ENCODE data around the gene MNT.

MNT gene

DNA sequence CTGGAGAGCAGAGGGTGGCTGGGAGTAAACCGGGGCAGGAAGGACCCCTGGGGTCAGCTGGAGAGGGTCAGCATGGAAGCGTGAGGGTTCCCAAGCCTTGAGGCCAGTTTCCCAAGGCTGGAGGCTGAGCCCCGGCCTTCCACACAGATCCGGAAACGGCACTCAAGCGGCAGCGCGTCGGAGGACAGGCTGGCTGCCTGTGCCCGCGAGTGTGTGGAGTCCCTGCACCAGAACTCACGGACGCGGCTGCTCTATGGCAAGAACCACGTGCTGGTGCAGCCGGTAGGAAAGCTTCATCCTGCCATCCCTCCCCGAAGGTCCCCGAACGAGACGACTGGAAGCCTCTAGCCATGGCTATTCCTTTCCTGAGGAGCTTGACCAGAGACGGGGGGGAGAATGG, 37.5 kb downstream of the MNT start:
- no peak for DNase-seq (ENCODE audit: low read depth in 2 of 2)

DNA sequence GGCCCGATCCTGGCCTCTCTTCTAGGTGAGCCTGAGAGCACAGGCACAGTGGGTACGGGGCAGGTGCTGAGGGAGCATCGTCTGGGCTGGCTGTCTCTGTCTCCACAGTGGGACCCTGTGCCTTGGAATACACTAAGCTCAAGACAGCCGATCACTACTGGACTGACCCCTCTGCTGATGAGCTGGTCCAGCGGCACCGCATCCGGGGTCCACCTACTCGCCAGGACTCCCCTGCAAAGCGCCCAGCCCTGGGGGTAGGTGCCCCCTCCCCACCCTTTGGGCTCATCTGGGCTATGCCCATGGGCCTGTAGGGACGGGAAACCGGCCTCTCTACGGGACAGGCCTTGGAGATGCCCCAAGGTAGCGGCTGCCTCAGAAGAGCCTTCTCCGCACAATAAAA, 38.0 kb downstream of the MNT start:
- no peak for DNase-seq (ENCODE audit: low read depth in 2 of 2)

DNA sequence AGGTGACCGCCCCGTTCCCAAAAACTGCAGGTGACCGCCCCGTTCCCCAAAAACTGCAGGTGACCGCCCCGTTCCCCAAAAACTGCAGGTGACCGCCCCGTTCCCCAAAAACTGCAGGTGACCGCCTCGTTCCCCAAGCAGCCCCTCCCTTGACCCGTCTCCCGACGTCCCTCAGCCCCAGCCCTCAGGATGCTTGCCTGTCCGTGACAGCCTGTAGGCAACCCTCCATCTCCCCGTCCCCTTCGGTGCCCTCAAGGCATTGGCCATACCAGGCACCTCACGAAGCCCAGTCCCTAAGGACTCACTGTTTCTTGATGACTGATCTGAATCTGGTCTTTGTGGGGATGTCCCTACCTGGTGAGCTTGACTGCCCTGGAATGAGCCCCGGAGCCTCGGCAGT, 38.4 kb downstream of the MNT start:
- no peak for DNase-seq (ENCODE audit: low read depth in 2 of 2)

DNA sequence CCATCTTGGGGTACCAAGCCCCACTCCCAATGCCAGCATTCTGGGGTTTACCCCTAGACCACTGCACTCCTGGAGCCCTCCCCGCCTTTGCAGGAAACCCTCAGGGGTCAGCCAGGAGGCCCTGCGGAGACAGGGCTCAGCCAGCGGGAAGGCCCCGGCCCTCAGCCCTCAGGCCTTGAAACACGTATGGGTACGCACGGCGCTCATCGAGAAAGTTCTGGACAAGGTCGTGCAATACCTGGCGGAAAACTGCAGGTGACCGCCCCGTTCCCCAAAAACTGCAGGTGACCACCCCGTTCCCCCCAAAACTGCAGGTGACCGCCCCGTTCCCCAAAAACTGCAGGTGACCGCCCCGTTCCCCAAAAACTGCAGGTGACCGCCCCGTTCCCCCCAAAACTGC, 38.8 kb downstream of the MNT start:
- DNase-seq (ENCODE audit: low read depth in 2 of 2) = no peak

DNA sequence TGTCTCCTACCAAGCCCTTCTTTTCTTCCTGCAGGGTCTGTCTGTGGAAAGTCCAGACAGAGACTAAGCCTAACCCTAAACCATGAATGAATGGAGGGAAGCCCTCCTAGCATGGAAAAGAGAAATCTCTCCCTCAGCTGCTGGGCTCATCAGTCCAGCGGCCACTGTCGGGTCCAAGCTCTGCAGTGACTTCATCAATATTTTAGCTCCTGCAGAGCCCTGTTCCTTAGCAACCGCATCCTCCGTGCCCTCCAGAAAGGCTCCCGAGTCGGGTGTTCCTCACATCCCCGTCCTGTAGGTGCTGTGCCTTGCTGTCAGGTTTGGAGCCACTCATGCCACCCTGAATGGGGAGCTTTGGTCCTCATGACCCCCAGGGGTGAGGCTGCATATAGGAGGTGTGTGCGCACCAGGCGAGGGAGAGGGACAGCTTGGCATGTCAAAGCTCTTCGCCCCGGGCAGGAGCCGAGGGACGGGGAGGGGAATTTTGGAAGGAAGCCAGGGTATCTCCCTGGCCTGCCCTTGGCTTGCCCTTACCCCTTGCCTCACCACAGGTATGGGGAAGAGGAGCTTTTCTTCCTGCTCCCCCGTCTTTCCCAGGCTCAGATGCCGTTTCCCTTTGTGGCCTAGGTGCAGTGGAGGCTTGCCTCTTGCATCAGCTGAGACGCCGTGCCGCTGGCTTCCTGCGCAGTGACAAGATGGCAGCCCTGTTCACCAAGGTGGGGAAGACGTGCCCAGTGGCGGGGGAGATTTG, 39.7 kb downstream of the MNT start:
- no peak for DNase-seq (ENCODE audit: low read depth in 2 of 2)

DNA sequence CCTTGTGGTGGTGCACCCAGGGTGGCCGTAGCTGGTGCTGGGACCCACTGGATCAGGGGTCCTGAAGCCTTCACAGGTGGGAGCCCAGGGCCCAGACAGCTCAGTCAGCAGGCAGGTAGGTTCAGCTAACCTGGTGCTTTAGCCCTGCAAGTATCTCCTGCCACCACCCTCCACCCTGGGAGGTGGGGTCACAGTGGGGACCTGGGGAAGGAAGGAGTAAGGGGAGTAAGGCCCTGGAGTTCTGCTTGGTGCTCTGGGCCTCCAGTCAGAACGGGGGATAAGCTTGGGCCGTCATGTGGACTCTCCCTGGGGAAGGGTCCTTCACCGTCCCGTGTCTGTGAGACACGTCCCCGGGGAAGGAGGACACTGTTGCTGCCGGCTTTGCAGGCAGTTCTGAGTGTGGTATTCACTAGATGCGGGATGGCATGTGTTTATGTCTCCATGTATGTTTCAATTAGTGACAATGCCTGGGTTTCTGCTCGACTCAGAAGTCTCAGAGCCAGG, 42.9 kb downstream of the MNT start:
- no peak for DNase-seq (ENCODE audit: low read depth in 2 of 2)

DNA sequence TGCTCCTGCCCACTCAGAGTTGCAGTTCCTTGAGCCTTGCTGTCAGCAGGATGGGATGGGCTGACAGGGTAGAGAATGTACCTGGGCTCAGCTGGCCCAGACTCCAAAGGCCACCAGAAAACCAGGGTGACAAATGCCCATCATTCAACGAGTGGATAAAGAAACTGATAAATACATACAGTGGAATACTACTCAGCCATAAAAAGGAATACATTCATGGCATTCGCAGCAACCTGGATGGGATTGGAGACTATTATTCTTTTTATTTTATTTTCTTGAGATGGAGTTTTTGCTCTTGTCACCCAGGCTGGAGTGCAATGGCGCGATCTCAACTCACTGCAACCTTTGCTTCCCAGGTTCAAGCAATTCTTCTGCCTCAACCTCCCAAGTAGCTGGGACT, 43.6 kb downstream of the MNT start:
- DNase-seq (ENCODE audit: low read depth in 2 of 2) = no peak

DNA sequence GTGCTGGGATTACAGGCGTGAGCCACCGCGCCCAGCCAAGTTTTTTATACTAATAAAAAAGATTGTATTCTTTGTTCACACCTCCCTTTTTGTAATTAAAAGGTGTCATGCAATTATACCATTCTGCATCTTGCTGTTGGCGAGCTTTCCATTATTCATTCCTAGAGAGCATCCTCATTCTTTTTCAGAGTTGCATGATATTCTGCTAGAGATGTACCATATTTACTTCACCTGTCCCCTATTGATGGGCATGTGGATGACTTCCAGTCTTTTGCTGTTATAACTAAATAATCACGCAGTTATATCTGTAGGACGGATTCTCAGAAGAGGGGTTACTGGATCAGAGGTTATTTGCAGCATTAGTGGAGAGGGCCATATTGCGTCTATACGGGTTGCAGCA, 46.5 kb downstream of the MNT start:
- DNase-seq (ENCODE audit: low read depth in 2 of 2) = no peak

DNA sequence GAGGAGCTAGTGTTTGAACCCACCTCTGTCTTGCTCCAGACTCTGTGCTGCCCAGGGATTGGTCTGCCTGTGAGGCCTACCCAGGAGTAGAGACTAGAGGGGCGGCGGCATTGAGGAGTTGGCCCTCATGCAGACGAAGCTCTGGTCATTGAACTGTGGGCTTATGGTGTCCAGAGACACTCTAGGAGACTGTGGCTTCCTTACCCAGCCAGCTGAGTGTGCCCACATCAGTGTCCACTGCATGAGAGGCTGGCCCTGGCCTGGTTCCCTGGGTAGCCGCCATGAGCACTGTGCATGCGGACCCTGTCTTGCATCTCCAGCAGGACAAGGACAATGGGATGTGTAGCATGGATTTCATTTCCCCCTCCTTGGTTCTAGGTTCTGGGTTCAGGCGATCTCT, 49.6 kb downstream of the MNT start:
- no peak for DNase-seq (ENCODE audit: low read depth in 2 of 2)

DNA sequence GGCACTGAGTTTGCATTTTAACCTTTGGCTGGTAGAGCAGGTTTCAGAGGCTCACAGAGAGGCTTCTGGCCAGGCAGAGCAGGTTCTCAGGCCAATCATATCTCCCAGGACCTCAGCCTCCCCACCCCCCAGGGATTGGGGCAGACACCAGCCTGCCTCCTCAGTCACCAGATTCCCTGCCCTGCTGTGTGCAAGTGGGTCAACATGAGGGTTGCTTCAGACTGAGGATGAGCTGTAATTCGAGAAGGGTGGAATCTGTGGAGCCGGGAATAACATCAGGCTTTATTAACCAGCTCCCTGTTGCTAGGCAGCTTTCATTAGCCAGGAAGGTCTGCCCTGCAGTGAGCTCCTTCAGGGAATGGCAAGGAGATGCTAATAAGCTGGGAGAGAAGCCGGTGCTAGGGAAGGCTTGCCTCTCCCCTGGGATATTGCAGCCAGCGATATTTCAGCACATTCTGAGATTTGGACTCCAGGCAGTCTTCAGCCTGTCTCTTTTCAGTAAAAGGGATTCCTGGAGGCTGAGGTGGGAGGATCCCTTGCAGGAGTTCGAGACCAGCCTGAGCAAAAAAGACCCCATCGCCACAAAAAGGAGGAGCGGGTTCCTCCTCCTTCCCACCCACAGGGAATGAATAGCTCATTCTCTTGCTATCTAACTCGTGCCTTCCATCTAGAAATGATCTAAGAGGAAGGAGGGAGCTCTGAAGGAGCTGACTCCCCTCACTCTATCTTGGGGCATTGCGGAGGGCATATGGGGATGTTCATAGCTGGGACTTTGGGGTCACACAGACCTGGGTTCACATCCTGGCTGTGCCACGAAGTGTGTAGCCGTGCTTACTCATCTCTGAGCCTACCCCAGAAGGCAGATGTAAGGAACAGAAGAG, 52.8 kb downstream of the MNT start:
- DNase-seq (ENCODE audit: low read depth in 2 of 2) = no peak

DNA sequence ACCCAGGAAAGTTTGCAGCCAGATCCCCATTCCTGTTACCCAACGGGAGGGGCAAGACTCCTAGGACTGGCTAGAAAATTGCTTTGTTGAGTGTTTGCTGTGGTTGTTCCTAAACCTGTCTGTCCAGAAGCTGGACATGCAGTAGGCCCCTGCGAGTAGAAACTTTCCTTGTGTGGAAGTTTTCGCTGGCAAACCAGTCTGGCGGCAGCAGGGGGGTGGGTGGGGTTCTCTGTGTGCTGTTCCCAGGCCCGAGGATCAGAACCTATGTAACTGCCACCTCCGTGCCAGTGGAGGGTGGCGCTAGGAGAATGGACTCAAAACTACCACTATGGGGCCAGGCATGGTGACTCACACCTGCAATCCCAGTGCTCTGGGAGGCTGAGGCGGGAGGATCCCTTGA, 54.4 kb downstream of the MNT start:
- DNase-seq (ENCODE audit: low read depth in 2 of 2) = no peak

DNA sequence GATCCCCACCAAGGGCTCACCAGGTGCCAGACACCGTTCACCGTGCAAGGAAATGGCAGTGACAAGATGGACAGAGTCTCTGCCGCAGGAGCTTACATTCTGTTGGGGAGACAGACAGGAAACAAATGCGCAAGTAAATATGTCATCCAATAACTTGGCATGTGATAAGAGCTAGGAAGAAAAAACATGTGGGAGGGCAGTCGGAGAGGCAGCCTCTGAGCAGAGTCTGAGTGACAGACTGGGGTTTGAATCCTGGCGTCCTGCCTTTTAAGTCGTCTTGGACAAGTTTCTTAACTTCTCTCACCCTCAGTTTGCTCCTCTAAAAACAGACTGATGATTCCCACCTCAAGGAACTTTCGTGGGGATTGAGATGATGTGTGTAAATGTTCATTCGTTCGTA, 56.3 kb downstream of the MNT start:
- no peak for DNase-seq (ENCODE audit: low read depth in 2 of 2)

DNA sequence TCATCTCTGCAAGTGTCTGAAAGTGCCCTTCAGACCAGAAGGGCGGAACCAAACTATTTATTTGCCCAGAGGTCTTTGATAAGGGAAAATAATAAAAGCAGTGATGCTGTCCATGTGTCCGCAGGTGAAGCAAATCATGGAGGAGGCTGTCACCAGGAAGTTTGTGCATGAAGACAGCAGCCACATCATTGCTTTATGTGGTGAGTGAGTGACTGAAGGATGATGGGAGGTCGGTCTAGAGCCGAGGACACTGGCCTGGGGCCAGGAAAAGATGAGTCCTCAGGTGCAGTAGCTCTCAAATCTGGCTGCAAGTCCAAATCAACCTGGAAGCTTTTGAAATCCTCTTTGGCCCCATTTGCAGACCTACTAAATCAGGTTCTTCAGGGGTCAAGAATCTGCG, 57.4 kb downstream of the MNT start:
- DNase-seq (ENCODE audit: low read depth in 2 of 2) = peak in 1 of 2 experiments; percentile 23

DNA sequence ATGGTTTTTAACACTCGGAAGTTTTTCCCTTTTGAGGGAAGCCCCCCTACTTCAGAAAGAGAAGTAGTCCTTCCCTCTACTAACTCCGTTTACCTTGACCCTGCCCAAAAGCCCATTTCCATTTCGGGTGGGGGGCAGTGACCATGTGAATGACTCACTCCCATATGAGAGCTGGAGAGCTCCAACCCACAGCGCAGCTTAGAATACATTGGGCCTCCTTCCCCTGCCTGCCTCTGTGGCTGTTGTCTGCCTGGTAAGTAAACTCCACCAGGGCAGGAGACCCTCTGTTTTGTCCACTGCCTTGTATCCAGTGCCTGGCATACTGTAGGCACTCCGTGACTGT, 62.6 kb downstream of the MNT start:
- no peak for DNase-seq (ENCODE audit: low read depth in 2 of 2)

DNA sequence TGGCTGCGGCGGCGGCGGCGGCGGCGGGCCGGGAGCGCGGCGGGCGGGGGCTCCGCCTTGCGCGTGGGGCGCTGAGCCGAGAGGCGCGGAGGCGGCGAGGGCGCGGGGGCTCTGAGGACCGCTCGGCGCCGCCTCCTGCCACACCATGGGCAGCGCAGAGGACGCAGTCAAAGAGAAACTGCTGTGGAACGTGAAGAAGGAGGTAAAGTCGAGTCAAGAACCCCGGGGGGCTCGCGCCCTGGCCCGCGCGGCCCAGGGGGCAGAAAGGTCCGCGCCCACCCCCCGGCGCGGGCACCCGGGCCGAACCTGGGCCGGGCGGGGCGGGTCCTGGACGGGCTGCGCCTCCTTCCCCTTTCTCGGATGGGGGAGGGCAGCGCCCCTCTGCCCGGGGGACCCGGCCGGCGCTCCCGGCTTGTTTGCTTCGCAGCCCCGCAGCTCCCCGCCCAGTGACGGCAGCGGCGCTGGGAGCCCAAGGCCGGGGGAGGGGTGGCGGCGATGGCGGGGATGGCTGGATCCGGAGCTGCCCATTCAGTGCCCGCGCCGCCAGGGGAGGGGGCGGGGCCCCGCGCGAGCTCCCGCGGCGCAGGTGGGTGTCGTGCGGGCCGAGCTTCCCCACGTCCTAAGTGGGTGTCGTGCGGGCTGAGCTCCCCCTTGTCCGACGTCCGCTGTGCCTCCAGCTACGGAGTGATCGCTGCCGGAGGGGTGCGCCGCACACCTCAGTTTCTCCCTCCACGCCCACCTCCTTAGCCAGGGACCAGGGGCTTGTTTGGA, 63.1 kb downstream of the MNT start:
- DNase-seq (ENCODE audit: low read depth in 2 of 2) = peak; percentile 16 to 46

DNA sequence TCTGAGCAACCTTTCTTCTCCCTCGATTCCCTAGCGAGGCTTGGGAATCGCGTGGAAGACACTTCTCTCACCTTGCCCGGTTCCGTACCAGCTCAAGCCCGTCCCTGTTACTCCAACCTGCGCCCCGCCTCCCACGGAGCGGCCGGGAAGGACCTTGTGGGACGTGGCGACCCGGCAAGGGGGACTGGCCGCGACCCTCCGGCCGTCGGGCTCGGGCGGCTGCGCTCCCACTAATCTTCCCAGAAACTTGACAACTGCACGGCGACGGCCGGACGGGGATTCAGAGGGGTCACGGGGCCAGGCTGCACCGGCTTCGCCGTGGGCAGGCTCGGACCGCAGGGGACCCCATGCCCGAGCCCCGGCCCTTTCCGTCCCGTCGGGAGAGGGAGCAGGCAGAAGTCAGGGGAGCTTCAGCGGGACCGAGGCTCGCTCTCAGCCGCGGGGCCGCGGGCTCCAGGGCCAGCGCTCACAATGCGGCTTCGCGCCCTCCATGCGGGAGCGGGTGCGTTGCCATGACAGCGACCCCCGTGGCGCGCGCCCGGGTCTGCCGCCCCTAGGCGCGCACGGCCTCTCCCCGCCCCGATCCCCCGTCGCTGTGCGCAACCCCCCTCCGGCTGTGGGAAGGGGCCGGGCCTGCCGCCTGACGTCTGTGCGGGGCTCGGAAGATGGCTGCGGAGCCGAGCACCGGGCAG, 63.9 kb downstream of the MNT start, which contains the start of gene SGSM2:
TSS of gene SGSM2 (plus strand) at position 650 of the 692 bp plus-strand sequence. CDS start 188 bp downstream, outside the sequence.
- peak; percentile 47 to 55 for DNase-seq (ENCODE audit: low read depth in 2 of 2)

DNA sequence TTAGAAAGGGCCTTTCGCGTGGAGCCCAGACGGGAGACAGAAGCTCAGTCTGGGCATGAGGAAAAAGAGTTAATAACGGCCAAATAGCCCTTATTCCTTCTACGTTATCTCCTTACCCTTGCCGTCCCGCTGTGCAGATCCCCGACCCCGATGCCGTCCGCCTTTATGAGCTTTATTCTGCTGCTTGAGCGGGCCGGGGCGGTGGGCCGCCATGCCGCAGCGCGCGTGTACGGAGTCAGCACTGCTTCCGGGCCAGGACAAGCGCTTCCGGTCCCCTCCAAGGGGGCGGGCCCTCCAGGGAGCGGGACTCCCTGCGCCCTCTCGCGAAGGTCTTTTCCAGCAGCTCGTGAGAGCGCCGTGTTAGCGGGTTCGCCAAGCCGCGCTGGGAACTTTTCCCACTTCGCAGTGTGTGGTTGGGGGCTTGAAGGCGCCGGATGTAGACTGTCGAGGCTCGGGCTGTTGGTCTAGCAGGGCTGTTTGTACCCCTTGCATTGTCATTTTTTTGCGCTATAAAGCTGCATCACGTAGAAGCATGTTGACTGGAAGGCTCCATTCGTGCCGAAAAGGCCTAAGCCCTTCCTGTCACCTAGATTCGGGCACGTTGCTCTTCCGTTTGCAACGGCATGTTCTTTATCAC, 64.5 kb downstream of the MNT start, which contains the start of gene TSR1:
TSS of gene TSR1 (minus strand) at position 243 of the 637 bp plus-strand sequence. CDS start at position 213, 30 bp downstream.
- DNase-seq (ENCODE audit: low read depth in 2 of 2) = peak; percentile 76 to 88

DNA sequence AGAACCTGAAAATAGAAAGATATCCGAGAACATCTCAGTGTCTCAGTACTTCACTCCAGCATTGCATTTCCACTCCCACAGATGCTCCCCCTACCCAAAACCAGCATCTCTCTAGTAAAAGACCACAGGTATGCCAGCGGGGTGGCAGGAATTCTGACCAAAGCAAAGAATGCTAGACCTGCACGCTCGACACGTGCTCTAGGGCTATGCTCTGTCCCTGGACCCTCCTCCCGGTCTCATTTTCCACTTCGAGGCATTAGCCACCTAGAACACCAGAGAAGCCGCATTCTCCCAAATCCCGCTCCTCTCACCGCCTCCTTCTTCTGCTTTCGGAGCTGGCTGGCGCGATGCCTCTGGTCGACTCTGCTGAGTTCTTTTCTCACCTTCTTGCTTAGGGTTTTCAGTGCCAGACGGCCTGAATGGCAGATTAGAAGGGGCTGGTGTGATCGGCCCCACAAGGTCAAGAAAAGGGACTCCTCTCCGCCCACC, 65.1 kb downstream of the MNT start:
- no peak for DNase-seq (ENCODE audit: low read depth in 2 of 2)
